Activated CD8-positive, alpha-beta T cell treated with anti-CD3 and anti-CD28 coated beads for 36 hours (primary cell): ENCODE data around the gene BEGAIN. TPM values are rescaled to one million over a fixed set of nuclear protein-coding genes. Genes with fewer than 3 reads are reported as not detected.

Source experiments
- ATAC-seq: fragments of 200-7000 bp; cut with Tn5 transposase; one replicate; pipeline ENCODE4 v1.10.0; 2021; ENCODE audit warnings: mild to moderate bottlenecking, moderate library complexity
- CTCF ChIA-PET: fragments of 350-600 bp; sonication (Branson Sonifier 250); formaldehyde crosslinking; loops from one replicate; lab custom pipeline; 2021; ENCODE audit warnings: antibody characterized with exemption; lab: Charles Lee
- POLR2A ChIA-PET: fragments of 350-600 bp; sonication (Branson Sonifier 250); formaldehyde crosslinking; loops from one replicate; lab custom pipeline; 2021; ENCODE audit warnings: antibody characterized with exemption; lab: Charles Lee
- DNase-seq: peaks from one replicate; pipeline ENCODE4 v3.0.0-alpha.2; 2020
- H3K27ac Mint-ChIP-seq: one replicate; pipeline ENCODE4 v1.8.0; 2021; ENCODE audit warnings: mild to moderate bottlenecking, mixed read lengths
- H3K27me3 Mint-ChIP-seq: one replicate; pipeline ENCODE4 v1.8.0; 2021; ENCODE audit warnings: mixed read lengths
- H3K36me3 Mint-ChIP-seq: one replicate; pipeline ENCODE4 v1.8.0; 2021; ENCODE audit warnings: low read depth, mixed read lengths
- H3K4me1 Mint-ChIP-seq: one replicate; pipeline ENCODE4 v1.8.0; 2021; ENCODE audit warnings: low read depth, mixed read lengths
- H3K4me3 Mint-ChIP-seq: one replicate; pipeline ENCODE4 v1.8.0; 2021; ENCODE audit warnings: mild to moderate bottlenecking, moderate library complexity, mixed read lengths
- H3K9me3 Mint-ChIP-seq: one replicate; pipeline ENCODE4 v1.8.0; 2021; ENCODE audit warnings: mixed read lengths
- intact Hi-C: fragments of 100-400 bp; cut with micrococcal nuclease; formaldehyde crosslinking; loops from one replicate; pipeline ENCODE4 v1.10.0; 2022
- total RNA-seq, 2 experiments: library from RNA; stranded (reverse); gene quantifications; one replicate each; pipeline ENCODE4 v1.2.3, GENCODE V29; 2021
- TF ChIP-seq, protein P1 (sequence below): fragments of 200-600 bp; IDR thresholded peaks from one replicate; pipeline ENCODE4 v1.8.0; 2022; ENCODE audit warnings: antibody characterized with exemption, mild to moderate bottlenecking

BEGAIN gene
- total RNA-seq, 2 experiments from 2014 or later = 5.5 to 6.0 TPM

DNA sequence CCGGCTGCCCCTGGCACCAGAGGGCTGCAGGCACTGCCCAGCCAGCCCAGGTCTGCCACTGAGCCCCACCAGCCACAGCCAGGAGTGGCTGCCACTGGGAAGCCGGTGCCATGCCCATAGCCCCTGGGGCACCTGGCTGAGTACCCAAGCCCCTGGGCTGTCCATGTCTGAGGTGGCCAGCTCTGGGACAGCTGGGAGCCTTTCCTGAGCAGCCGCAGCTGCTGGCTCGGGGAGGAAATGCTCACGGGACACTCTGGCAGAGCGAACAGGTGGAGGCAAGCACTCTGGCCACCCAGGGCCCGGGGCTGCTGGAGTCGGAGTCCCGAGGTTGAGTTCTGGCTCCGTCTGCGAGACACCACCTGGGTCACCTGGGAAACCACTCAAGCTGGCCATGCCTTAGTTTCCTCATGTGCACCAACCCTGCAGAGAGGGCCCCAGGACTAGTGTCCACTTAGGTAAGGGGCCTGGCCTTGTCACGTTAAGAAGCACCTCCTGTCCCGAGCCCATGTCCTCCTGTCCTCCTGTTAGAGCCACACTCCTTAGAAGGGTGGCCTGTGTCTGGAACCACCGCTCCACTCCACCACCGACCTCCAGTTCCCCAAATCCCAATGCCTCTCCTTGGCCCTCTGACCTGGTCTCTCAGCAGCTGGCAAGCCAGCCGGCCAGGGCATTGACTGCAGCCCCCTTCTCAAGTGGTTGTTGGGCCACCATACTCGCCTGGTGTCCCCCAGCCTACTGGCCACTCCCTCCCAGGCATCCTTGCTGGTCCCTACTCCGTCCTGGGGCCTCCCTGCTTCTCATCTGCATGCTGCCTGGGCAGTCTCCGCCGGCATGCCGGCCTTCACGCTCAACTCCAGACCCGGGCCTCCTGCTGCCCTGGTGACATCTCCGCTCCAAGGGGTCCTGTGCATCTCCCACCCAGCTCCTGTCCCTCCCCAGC is 45.3 kb downstream of the BEGAIN start:
- POLR2A ChIA-PET = no interaction called here
- ATAC-seq (no peak), DNase-seq (no peak)
- TF ChIP-seq, protein P1, sequence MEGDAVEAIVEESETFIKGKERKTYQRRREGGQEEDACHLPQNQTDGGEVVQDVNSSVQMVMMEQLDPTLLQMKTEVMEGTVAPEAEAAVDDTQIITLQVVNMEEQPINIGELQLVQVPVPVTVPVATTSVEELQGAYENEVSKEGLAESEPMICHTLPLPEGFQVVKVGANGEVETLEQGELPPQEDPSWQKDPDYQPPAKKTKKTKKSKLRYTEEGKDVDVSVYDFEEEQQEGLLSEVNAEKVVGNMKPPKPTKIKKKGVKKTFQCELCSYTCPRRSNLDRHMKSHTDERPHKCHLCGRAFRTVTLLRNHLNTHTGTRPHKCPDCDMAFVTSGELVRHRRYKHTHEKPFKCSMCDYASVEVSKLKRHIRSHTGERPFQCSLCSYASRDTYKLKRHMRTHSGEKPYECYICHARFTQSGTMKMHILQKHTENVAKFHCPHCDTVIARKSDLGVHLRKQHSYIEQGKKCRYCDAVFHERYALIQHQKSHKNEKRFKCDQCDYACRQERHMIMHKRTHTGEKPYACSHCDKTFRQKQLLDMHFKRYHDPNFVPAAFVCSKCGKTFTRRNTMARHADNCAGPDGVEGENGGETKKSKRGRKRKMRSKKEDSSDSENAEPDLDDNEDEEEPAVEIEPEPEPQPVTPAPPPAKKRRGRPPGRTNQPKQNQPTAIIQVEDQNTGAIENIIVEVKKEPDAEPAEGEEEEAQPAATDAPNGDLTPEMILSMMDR = no peak
- no peaks in the 10 kb centered on the region for H3K9me3 Mint-ChIP-seq
- no peak overlapping the region for H3K27ac Mint-ChIP-seq
- no peak overlapping the region for H3K4me3 Mint-ChIP-seq
- intact Hi-C loops = no loop called here
- no peaks in the 10 kb centered on the region for H3K36me3 Mint-ChIP-seq
- no peaks in the 10 kb centered on the region for H3K27me3 Mint-ChIP-seq
- CTCF ChIA-PET = interaction anchor here (1.3 to 1.5 kb wide), 2 partner anchors 104 to 157 kb away, joined by 4 to 7 read pairs; no protein-coding TSS in a partner anchor
- peaks cover 3% of the 10 kb centered on the region for H3K4me1 Mint-ChIP-seq

DNA sequence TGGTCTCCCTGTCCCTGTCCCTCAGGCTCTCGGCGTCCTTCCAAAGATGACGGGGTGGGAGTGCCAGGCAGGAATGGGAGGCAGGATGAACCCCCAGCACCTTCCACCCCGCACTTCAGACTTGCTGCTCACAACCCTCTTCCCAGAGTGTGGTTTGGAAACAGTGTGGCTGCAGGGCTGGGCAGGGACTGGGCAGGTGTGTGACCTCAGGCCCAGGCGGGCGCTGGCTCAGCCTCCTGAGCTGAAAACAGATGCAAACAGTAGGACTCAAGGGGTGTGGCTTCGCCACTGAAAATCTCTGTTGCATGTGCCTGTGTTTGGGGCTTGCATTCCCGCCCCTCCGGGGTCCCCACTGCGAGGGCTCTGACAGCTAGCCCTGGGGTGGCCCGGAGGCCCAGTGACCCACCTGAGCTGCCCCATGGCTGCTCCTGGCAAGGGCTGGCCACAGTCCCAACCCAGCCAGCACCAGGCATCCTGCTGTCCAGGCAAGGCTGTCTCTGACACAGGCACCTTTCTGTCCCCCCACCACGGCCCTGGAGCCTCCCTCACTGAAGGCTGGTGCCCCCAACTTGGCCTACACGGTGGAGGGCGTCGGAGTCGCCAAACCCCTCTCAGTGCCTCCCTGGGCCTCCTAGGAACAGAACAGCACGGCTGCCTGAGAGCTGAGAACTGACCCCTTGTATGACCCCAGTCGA is 46.1 kb downstream of the BEGAIN start:
- H3K4me1 Mint-ChIP-seq = peaks cover 3% of the 10 kb centered on the region
- TF ChIP-seq, protein P1 = no peak
- no peak overlapping the region for H3K27ac Mint-ChIP-seq
- ChIA-PET CTCF (interaction anchor here (1.3 to 1.5 kb wide), 2 partner anchors 105 to 156 kb away, joined by 4 to 7 read pairs; no protein-coding TSS in a partner anchor), POLR2A (no interaction called here)
- DNase-seq (no peak), ATAC-seq (no peak)
- intact Hi-C loops = no loop called here
- no peaks in the 10 kb centered on the region for H3K9me3 Mint-ChIP-seq
- no peak overlapping the region for H3K4me3 Mint-ChIP-seq
- no peaks in the 10 kb centered on the region for H3K27me3 Mint-ChIP-seq
- H3K36me3 Mint-ChIP-seq = no peaks in the 10 kb centered on the region

DNA sequence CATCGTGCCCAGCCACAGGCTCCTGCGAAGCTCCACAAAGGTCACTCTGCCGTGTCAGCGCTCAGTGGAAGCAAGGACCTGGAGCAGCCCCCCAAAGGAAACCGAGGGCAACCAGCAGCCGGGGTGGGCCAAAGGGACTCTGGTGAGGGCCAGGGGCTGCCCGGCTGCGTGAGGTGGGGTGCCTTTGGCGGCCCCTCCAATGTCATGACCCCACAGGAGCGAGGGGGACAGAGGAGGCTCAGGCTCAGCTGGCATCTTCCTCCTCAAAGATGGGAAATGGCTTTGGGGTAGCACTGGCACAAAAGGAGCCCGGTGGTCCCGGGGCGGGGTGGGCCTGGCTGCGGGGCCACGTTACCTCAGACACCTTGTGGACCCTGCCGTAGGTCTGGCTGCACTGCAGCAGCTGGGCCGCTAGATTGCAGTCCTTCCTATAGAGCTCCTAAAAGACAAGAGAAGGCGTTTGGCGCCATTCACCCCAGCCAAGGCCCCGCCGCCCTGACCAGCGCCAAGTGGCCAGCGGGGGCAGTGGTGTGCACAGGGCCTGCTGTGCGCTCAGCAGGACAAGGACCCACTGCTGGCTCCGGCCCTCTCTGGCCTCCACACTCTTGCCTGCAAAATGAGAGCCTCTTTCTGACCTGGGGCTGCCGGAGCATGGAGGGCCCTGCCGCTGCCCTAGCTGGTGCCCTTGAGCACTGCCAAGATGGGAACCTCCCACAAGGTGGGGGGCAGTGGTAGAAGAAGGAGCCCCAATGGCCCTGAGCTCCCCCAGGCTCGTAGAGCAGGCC is 46.9 kb downstream of the BEGAIN start:
- intact Hi-C loops = no loop called here
- Mint-ChIP-seq H3K9me3 (no peaks in the 10 kb centered on the region), H3K36me3 (no peaks in the 10 kb centered on the region), H3K4me3 (no peak overlapping the region), H3K27ac (no peak overlapping the region), H3K27me3 (no peaks in the 10 kb centered on the region), H3K4me1 (no peaks in the 10 kb centered on the region)
- TF ChIP-seq, protein P1 = no peak
- ATAC-seq = peak; percentile 64
- no peak for DNase-seq
- ChIA-PET CTCF (interaction anchor here (1.3 to 1.5 kb wide), 2 partner anchors 105 to 155 kb away, joined by 4 to 7 read pairs; no protein-coding TSS in a partner anchor), POLR2A (no interaction called here)

DNA sequence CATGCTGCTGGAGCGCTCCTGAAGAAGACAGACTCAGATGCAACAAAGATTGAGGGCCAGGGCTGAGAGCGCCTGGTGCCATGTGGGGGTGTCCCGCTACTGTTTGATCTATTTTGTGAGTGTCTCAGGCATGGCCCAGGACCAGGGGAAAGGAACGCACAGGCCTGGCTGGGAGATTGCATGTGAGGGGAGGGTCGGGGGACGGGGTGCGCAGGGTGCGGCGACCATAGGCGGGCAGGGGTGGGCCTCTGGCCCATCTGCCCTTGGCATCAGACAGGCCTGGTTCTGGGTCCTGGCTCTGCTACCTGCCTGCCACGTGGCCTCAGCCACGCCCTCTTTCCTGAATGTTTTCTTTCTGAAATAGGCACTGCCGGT is 47.5 kb downstream of the BEGAIN start:
- Mint-ChIP-seq H3K27me3 (no peaks in the 10 kb centered on the region), H3K36me3 (no peaks in the 10 kb centered on the region), H3K4me1 (no peaks in the 10 kb centered on the region), H3K9me3 (no peaks in the 10 kb centered on the region), H3K27ac (no peak overlapping the region), H3K4me3 (no peak overlapping the region)
- intact Hi-C loops = no loop called here
- POLR2A ChIA-PET = interaction anchor here (0.6 kb wide), 1 partner anchor 131 kb away, joined by 4 read pairs; no protein-coding TSS in a partner anchor
- TF ChIP-seq, protein P1 = no peak
- no peak for DNase-seq
- CTCF ChIA-PET = interaction anchor here (1.5 kb wide), 1 partner anchor 154 kb away, joined by 4 read pairs; no protein-coding TSS in a partner anchor
- no peak for ATAC-seq
